Astrocyte (in vitro differentiated cells and primary cell): ENCODE results near the gene L3MBTL2. TPM values are rescaled to one million over a fixed set of nuclear protein-coding genes. Genes with fewer than 3 reads are reported as not detected.

Experiments
- DNase-seq: peaks from one replicate; pipeline ENCODE4 v3.0.0-alpha.2; 2010; ENCODE audit warnings: low read depth
- FAIRE-seq: peaks from 2 replicates; lab custom pipeline; 2011; peaks lifted over from hg19 to GRCh38; lab: Jason Lieb, UNC
- H2AFZ ChIP-seq: 2 replicates; pipeline ENCODE4 v1.6.0; 2012; ENCODE audit warnings: low read depth, low read length, inconsistent platforms
- H3K27ac ChIP-seq: 2 replicates; pipeline ENCODE4 v1.5.1; 2011; ENCODE audit warnings: low read depth, low read length, inconsistent platforms
- H3K27me3 ChIP-seq: 2 replicates; pipeline ENCODE4 v1.6.0; 2011; ENCODE audit warnings: low read length, inconsistent platforms; ENCODE audit not compliant: insufficient read depth
- H3K36me3 ChIP-seq: 2 replicates; pipeline ENCODE4 v1.5.1; 2011; ENCODE audit warnings: low read length, inconsistent platforms; ENCODE audit not compliant: insufficient read depth
- H3K4me1 ChIP-seq: 2 replicates; pipeline ENCODE4 v1.5.1; 2011; ENCODE audit warnings: low read length, inconsistent platforms; ENCODE audit not compliant: insufficient read depth
- H3K4me2 ChIP-seq: 2 replicates; pipeline ENCODE4 v1.6.0; 2012; ENCODE audit warnings: low read length, inconsistent platforms
- H3K4me3 ChIP-seq: 2 replicates; pipeline ENCODE4 v1.5.1; 2011; ENCODE audit warnings: low read depth, mild to moderate bottlenecking, low read length, inconsistent platforms; ENCODE audit not compliant: insufficient read depth
- H3K79me2 ChIP-seq: 2 replicates; pipeline ENCODE4 v1.6.0; 2012; ENCODE audit warnings: mild to moderate bottlenecking, low read length, inconsistent platforms; ENCODE audit not compliant: insufficient read depth
- H3K9ac ChIP-seq: 2 replicates; pipeline ENCODE4 v1.6.0; 2012; ENCODE audit warnings: mild to moderate bottlenecking, low read length, inconsistent platforms
- H3K9me3 ChIP-seq: 2 replicates; pipeline ENCODE4 v1.5.1; 2012; ENCODE audit warnings: low read depth, mild to moderate bottlenecking, low read length, inconsistent platforms; ENCODE audit not compliant: insufficient read depth
- H4K20me1 ChIP-seq: 2 replicates; pipeline ENCODE4 v1.6.0; 2012; ENCODE audit warnings: low read length, inconsistent platforms; ENCODE audit not compliant: insufficient read depth
- H3K27ac Mint-ChIP-seq: one replicate; pipeline ENCODE4 v1.8.0; 2021; ENCODE audit warnings: mild to moderate bottlenecking, mixed read lengths; ENCODE audit not compliant: unreplicated experiment
- H3K27me3 Mint-ChIP-seq: one replicate; pipeline ENCODE4 v1.8.0; 2021; ENCODE audit warnings: low read depth, mixed read lengths; ENCODE audit not compliant: unreplicated experiment
- H3K36me3 Mint-ChIP-seq: one replicate; pipeline ENCODE4 v1.8.0; 2021; ENCODE audit warnings: low read depth, mixed read lengths; ENCODE audit not compliant: unreplicated experiment
- H3K4me1 Mint-ChIP-seq: one replicate; pipeline ENCODE4 v1.8.0; 2021; ENCODE audit warnings: low read depth, mixed read lengths; ENCODE audit not compliant: unreplicated experiment
- H3K4me3 Mint-ChIP-seq: one replicate; pipeline ENCODE4 v1.8.0; 2021; ENCODE audit warnings: mild to moderate bottlenecking, moderate library complexity, mixed read lengths; ENCODE audit not compliant: unreplicated experiment
- H3K9me3 Mint-ChIP-seq: one replicate; pipeline ENCODE4 v1.8.0; 2021; ENCODE audit warnings: mild to moderate bottlenecking, mixed read lengths; ENCODE audit not compliant: unreplicated experiment
- CTCF ChIP-seq: IDR thresholded peaks from 2 replicates; pipeline ENCODE4 v1.5.1; 2011; ENCODE audit warnings: low read depth, mild to moderate bottlenecking, inconsistent platforms, low read length, moderate library complexity; ENCODE audit not compliant: insufficient read depth
- EZH2 ChIP-seq: IDR thresholded peaks from 2 replicates; pipeline ENCODE4 v1.6.1; 2012; ENCODE audit warnings: mild to moderate bottlenecking, low read length, inconsistent platforms; ENCODE audit not compliant: insufficient read depth
- total RNA-seq: library from RNA; stranded (reverse); gene quantifications from 2 replicates; pipeline ENCODE4 v1.2.1, GENCODE V29; 2021

L3MBTL2 gene
- total RNA-seq, 1 donor from 2014 or later, result 20.6 TPM

GRCh38 chr22:41271787-41272186, 66.7 kb downstream of the L3MBTL2 start:
- H3K27me3 ChIP-seq, result no peaks in the 10 kb centered on the region
- peaks cover 29% of the 10 kb centered on the region for H3K36me3 Mint-ChIP-seq
- H3K9ac ChIP-seq, result no peak overlapping the region
- no peak overlapping the region for H3K4me3 ChIP-seq
- no peaks in the 10 kb centered on the region for H3K9me3 ChIP-seq
- H3K9me3 Mint-ChIP-seq, result no peaks in the 10 kb centered on the region
- H4K20me1 ChIP-seq, result peaks cover 33% of the 10 kb centered on the region
- peaks cover 55% of the 10 kb centered on the region for H3K36me3 ChIP-seq
- no peaks in the 10 kb centered on the region for H3K27me3 Mint-ChIP-seq
- H3K4me2 ChIP-seq, result no peak overlapping the region
- TF ChIP-seq EZH2 (no peak), CTCF (no peak)
- no peaks in the 10 kb centered on the region for H3K4me1 ChIP-seq
- H3K27ac ChIP-seq, result no peak overlapping the region
- peaks cover 22% of the 10 kb centered on the region for H3K79me2 ChIP-seq
- H3K27ac Mint-ChIP-seq, result no peak overlapping the region
- H3K4me3 Mint-ChIP-seq, result no peak overlapping the region
- DNase-seq, result no peak
- no peaks in the 10 kb centered on the region for H3K4me1 Mint-ChIP-seq
- no peak overlapping the region for H2AFZ ChIP-seq
- FAIRE-seq, result no peak

DNA sequence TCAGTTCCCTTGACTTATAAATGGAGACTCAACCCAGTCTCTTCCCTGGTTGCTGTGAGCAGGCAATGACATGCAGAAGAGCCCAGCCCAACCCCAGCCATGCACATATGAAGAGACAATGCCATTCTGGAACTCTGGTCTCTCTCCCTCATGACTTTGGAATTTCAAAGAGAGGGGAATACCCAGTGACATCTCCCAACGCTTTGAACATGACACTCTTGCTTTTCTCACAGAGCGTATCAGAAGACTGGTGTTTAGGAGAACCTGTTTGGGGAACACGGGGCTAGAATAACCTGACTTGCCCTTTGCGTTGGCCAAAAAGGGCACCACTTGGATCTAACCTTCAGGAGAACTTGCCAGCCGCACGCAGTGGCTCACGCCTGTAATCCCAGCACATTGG, 68.0 kb downstream of the L3MBTL2 start:
- no peaks in the 10 kb centered on the region for H3K4me1 ChIP-seq
- Mint-ChIP-seq H3K27me3 (no peaks in the 10 kb centered on the region), H3K4me1 (no peaks in the 10 kb centered on the region), H3K36me3 (peaks cover 32% of the 10 kb centered on the region), H3K27ac (no peak overlapping the region), H3K9me3 (no peaks in the 10 kb centered on the region), H3K4me3 (no peak overlapping the region)
- no peak overlapping the region for H3K4me3 ChIP-seq
- peaks cover 53% of the 10 kb centered on the region for H3K36me3 ChIP-seq
- no peak for FAIRE-seq
- DNase-seq, result no peak
- no peak overlapping the region for H3K9ac ChIP-seq
- H2AFZ ChIP-seq, result no peak overlapping the region
- H3K27me3 ChIP-seq, result no peaks in the 10 kb centered on the region
- H4K20me1 ChIP-seq, result peaks cover 36% of the 10 kb centered on the region
- no peak for TF ChIP-seq CTCF
- no peak for TF ChIP-seq EZH2
- H3K79me2 ChIP-seq, result peaks cover 29% of the 10 kb centered on the region
- no peaks in the 10 kb centered on the region for H3K9me3 ChIP-seq
- H3K27ac ChIP-seq, result no peak overlapping the region
- H3K4me2 ChIP-seq, result no peak overlapping the region

- Histone ChIP-seq H3K27me3 (no peaks in the 10 kb centered on the region), H3K9ac (no peak overlapping the region), H3K27ac (no peak overlapping the region), H4K20me1 (peaks cover 31% of the 10 kb centered on the region), H3K4me3 (no peak overlapping the region), H3K36me3 (peaks cover 48% of the 10 kb centered on the region), H3K9me3 (no peaks in the 10 kb centered on the region), H3K4me2 (no peak overlapping the region), H2AFZ (no peak overlapping the region), H3K79me2 (peaks cover 33% of the 10 kb centered on the region), H3K4me1 (no peaks in the 10 kb centered on the region)
- FAIRE-seq (no peak), DNase-seq (no peak)
- H3K27me3 Mint-ChIP-seq, result no peaks in the 10 kb centered on the region
- H3K9me3 Mint-ChIP-seq, result no peaks in the 10 kb centered on the region
- H3K27ac Mint-ChIP-seq, result peak overlapping the region; percentile 26
- peaks cover 29% of the 10 kb centered on the region for H3K36me3 Mint-ChIP-seq
- H3K4me1 Mint-ChIP-seq, result no peaks in the 10 kb centered on the region
- TF ChIP-seq CTCF (no peak), EZH2 (no peak)
- no peak overlapping the region for H3K4me3 Mint-ChIP-seq
Observed at GRCh38 chr22:41274856-41275255, 69.7 kb downstream of the L3MBTL2 start.
